GM12892 (cell line): ENCODE measurements around the gene KLK8.

Experiments used
- POLR2A ChIP-seq: IDR thresholded peaks from 2 replicates; pipeline ENCODE4 v1.6.1; 2011; ENCODE audit warnings: low read depth, low read length, control low read depth
- POLR2AphosphoS5 ChIP-seq: IDR thresholded peaks from 2 replicates; pipeline ENCODE4 v1.6.1; 2011; ENCODE audit warnings: low read depth, low read length, control low read depth
- TAF1 ChIP-seq: IDR thresholded peaks from 2 replicates; pipeline ENCODE4 v1.6.1; 2011; ENCODE audit warnings: low read depth, mild to moderate bottlenecking, control low read depth, low read length, borderline replicate concordance

DNA sequence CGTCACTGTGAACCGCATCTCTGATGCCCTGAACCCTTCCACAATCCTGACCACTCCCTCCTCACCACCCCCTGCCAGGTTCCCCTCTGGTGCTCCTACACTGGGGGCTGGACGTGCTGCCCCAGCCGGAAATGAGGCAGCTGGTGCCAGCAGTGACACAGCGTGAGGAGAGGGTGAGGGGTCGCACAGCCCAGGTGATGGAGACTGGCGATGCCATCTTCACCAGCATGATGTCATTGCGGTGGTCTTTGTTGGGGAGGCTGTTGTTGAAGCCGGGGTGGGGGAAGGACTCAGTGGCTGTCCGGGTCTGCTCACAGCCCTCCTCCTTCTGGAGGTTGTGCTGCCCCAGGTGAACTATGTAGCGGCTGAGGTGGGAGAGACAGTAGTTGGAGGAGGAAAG lies 22.5 kb upstream of the KLK8 start:
- TF ChIP-seq TAF1 = no peak
- no peak for TF ChIP-seq POLR2A
- no peak for TF ChIP-seq POLR2AphosphoS5
